MM.1S (cell line): ENCODE results near the gene ATG4B.

Source experiments
- DNase-seq: peaks from one replicate; pipeline ENCODE4 v3.0.0-alpha.2; 2015
- H2AFZ ChIP-seq: fragments of 300-600 bp; sonication (generic); 2 replicates; pipeline ENCODE4 v1.6.0; 2016; ENCODE audit warnings: antibody characterized with exemption, low read length
- H3F3A ChIP-seq: fragments of 300-600 bp; sonication (generic); 2 replicates; pipeline ENCODE4 v1.6.1; 2016; ENCODE audit warnings: mild to moderate bottlenecking, antibody characterized with exemption, low read length, moderate library complexity, mixed read lengths; ENCODE audit not compliant: insufficient read depth
- H3K27ac ChIP-seq: fragments of 300-600 bp; sonication (generic); 2 replicates; pipeline ENCODE4 v1.5.1; 2016; ENCODE audit warnings: mild to moderate bottlenecking, low read length
- H3K27me3 ChIP-seq: fragments of 300-600 bp; sonication (generic); replicated peaks from 2 replicates; pipeline ENCODE4 v1.6.0; 2016; ENCODE audit warnings: low read length; ENCODE audit not compliant: insufficient read depth
- H3K36me3 ChIP-seq: fragments of 300-600 bp; sonication (generic); replicated peaks from 2 replicates; pipeline ENCODE4 v1.6.1; 2016; ENCODE audit warnings: mild to moderate bottlenecking, low read length, mixed read lengths; ENCODE audit not compliant: insufficient read depth
- H3K4me1 ChIP-seq: fragments of 300-600 bp; sonication (generic); 2 replicates; pipeline ENCODE4 v1.6.1; 2016; ENCODE audit warnings: low read length, mixed read lengths
- H3K4me2 ChIP-seq: fragments of 300-600 bp; sonication (generic); 2 replicates; pipeline ENCODE4 v1.6.0; 2016; ENCODE audit warnings: low read depth, low read length
- H3K4me3 ChIP-seq: fragments of 300-600 bp; sonication (generic); 2 replicates; pipeline ENCODE4 v1.5.1; 2016; ENCODE audit warnings: low read length, mixed read lengths
- H3K79me2 ChIP-seq: fragments of 300-600 bp; sonication (generic); 2 replicates; pipeline ENCODE4 v1.6.1; 2016; ENCODE audit warnings: mixed run types, low read length, mixed read lengths
- H3K9ac ChIP-seq: fragments of 300-600 bp; sonication (generic); 2 replicates; pipeline ENCODE4 v1.6.1; 2016; ENCODE audit warnings: low read length, mixed read lengths
- H3K9me2 ChIP-seq: fragments of 300-600 bp; sonication (generic); replicated peaks from 2 replicates; pipeline ENCODE4 v1.6.1; 2016; ENCODE audit warnings: mild to moderate bottlenecking, low read length, mixed read lengths; ENCODE audit not compliant: insufficient read depth
- H3K9me3 ChIP-seq: fragments of 300-600 bp; sonication (generic); replicated peaks from 2 replicates; pipeline ENCODE4 v1.6.1; 2016; ENCODE audit warnings: mild to moderate bottlenecking, low read length, mixed read lengths; ENCODE audit not compliant: insufficient read depth
- H4K20me1 ChIP-seq: fragments of 300-600 bp; sonication (generic); 2 replicates; pipeline ENCODE4 v1.6.1; 2016; ENCODE audit warnings: mild to moderate bottlenecking, low read length, moderate library complexity, mixed read lengths; ENCODE audit not compliant: insufficient read depth
- CTCF ChIP-seq: fragments of 300-600 bp; sonication (generic); IDR thresholded peaks from 2 replicates; pipeline ENCODE4 v1.5.1; 2016; ENCODE audit warnings: antibody characterized with exemption, low read length, mixed read lengths
- EZH2 ChIP-seq: fragments of 300-600 bp; sonication (generic); optimal IDR thresholded peaks from 2 replicates; pipeline ENCODE3; 2017; ENCODE audit warnings: low read depth, mild to moderate bottlenecking, antibody characterized with exemption, low read length, mixed read lengths
- EZH2phosphoT487 ChIP-seq: fragments of 300-600 bp; sonication (generic); IDR thresholded peaks from 2 replicates; pipeline ENCODE4 v1.6.1; 2018; ENCODE audit warnings: antibody characterized with exemption, low read length

Gene ATG4B

GRCh38 chr2:241611062-241611461 lies 26.4 kb upstream of the ATG4B start:
- H3K9me3 ChIP-seq: no peaks in the 10 kb centered on the region
- H3K27ac ChIP-seq: no peak overlapping the region
- H4K20me1 ChIP-seq: no peaks in the 10 kb centered on the region
- H3K9me2 ChIP-seq: no peaks in the 10 kb centered on the region
- H2AFZ ChIP-seq: no peak overlapping the region
- H3K4me2 ChIP-seq: no peak overlapping the region
- TF ChIP-seq EZH2phosphoT487 (no peak), CTCF (no peak), EZH2 (no peak)
- H3K79me2 ChIP-seq: peaks cover 24% of the 10 kb centered on the region
- no peak for DNase-seq
- no peaks in the 10 kb centered on the region for H3F3A ChIP-seq
- no peaks in the 10 kb centered on the region for H3K27me3 ChIP-seq
- no peak overlapping the region for H3K9ac ChIP-seq
- no peaks in the 10 kb centered on the region for H3K4me1 ChIP-seq
- H3K4me3 ChIP-seq: no peak overlapping the region
- H3K36me3 ChIP-seq: no peaks in the 10 kb centered on the region

GRCh38 chr2:241612156-241613016 lies 25.1 kb upstream of the ATG4B start:
- Histone ChIP-seq H3K27me3 (no peaks in the 10 kb centered on the region), H3K9me2 (no peaks in the 10 kb centered on the region), H3K27ac (no peak overlapping the region), H3K4me3 (no peak overlapping the region), H3F3A (no peaks in the 10 kb centered on the region), H3K4me1 (no peaks in the 10 kb centered on the region), H3K36me3 (no peaks in the 10 kb centered on the region), H3K9ac (no peak overlapping the region), H3K9me3 (no peaks in the 10 kb centered on the region), H3K79me2 (peaks cover 33% of the 10 kb centered on the region), H3K4me2 (no peak overlapping the region), H2AFZ (no peak overlapping the region), H4K20me1 (no peaks in the 10 kb centered on the region)
- no peak for DNase-seq
- TF ChIP-seq EZH2: no peak
- TF ChIP-seq EZH2phosphoT487: no peak
- TF ChIP-seq CTCF: no peak

GRCh38 chr2:241613017-241613780 lies 24.3 kb upstream of the ATG4B start:
- H3K4me3 ChIP-seq: no peak overlapping the region
- H3K36me3 ChIP-seq: no peaks in the 10 kb centered on the region
- no peaks in the 10 kb centered on the region for H3K4me1 ChIP-seq
- H3K27ac ChIP-seq: no peak overlapping the region
- H2AFZ ChIP-seq: no peak overlapping the region
- H3K27me3 ChIP-seq: no peaks in the 10 kb centered on the region
- TF ChIP-seq EZH2 (no peak), EZH2phosphoT487 (no peak), CTCF (no peak)
- no peaks in the 10 kb centered on the region for H3K9me2 ChIP-seq
- no peak overlapping the region for H3K4me2 ChIP-seq
- H3F3A ChIP-seq: no peaks in the 10 kb centered on the region
- H3K9ac ChIP-seq: no peak overlapping the region
- H4K20me1 ChIP-seq: no peaks in the 10 kb centered on the region
- no peak for DNase-seq
- peaks cover 33% of the 10 kb centered on the region for H3K79me2 ChIP-seq
- no peaks in the 10 kb centered on the region for H3K9me3 ChIP-seq
